Measurements from ENCODE around the gene ST14.
"Not testable (repeated sequence)": the region's sequence is repeated elsewhere in the genome, so short reads cannot be mapped to it uniquely, and the experiment has no call there.

Gene ST14

GRCh38 chr11:130246738-130247137 is 87.2 kb downstream of the ST14 start:
- H3K4me3 ChIP-seq (ENCODE audit: low read length), result no peak overlapping the region
- H3K9ac ChIP-seq (ENCODE audit: low read length), result no peak overlapping the region
- H3K4me1 ChIP-seq (ENCODE audit: control insufficient read depth, insufficient read depth, low read length), result peaks cover 15% of the 10 kb centered on the region
- no peaks in the 10 kb centered on the region for H3K36me3 ChIP-seq (ENCODE audit: control insufficient read depth, insufficient read depth, low read length, severe bottlenecking)
- H3K9me3 ChIP-seq (ENCODE audit: control insufficient read depth, low read length), result no peaks in the 10 kb centered on the region
- DNase-seq (ENCODE audit: low read depth), result peak; percentile 4
- H3K27me3 ChIP-seq (replicated peaks; ENCODE audit: control insufficient read depth, insufficient read depth, low read length), result no peaks in the 10 kb centered on the region

- no peak overlapping the region for H3K4me3 ChIP-seq (ENCODE audit: low read length)
- DNase-seq (ENCODE audit: low read depth), result no peak
- H3K9ac ChIP-seq (ENCODE audit: low read length), result no peak overlapping the region
- no peaks in the 10 kb centered on the region for H3K36me3 ChIP-seq (ENCODE audit: control insufficient read depth, insufficient read depth, low read length, severe bottlenecking)
- H3K4me1 ChIP-seq (ENCODE audit: control insufficient read depth, insufficient read depth, low read length), result peaks cover 15% of the 10 kb centered on the region
- no peaks in the 10 kb centered on the region for H3K27me3 ChIP-seq (replicated peaks; ENCODE audit: control insufficient read depth, insufficient read depth, low read length)
- H3K9me3 ChIP-seq (ENCODE audit: control insufficient read depth, low read length), result no peaks in the 10 kb centered on the region
Measured at GRCh38 chr11:130247319-130247718, 87.7 kb downstream of the ST14 start.

- H3K9me3 ChIP-seq (ENCODE audit: control insufficient read depth, low read length), result no peaks in the 10 kb centered on the region
- no peak for DNase-seq (ENCODE audit: low read depth)
- H3K4me3 ChIP-seq (ENCODE audit: low read length), result no peak overlapping the region
- peaks cover 11% of the 10 kb centered on the region for H3K4me1 ChIP-seq (ENCODE audit: control insufficient read depth, insufficient read depth, low read length)
- H3K9ac ChIP-seq (ENCODE audit: low read length), result no peak overlapping the region
- no peaks in the 10 kb centered on the region for H3K36me3 ChIP-seq (ENCODE audit: control insufficient read depth, insufficient read depth, low read length, severe bottlenecking)
- no peaks in the 10 kb centered on the region for H3K27me3 ChIP-seq (replicated peaks; ENCODE audit: control insufficient read depth, insufficient read depth, low read length)
Measured at GRCh38 chr11:130249371-130249770, 89.8 kb downstream of the ST14 start.

GRCh38 chr11:130249929-130250328 is 90.3 kb downstream of the ST14 start:
- H3K4me1 ChIP-seq (ENCODE audit: control insufficient read depth, insufficient read depth, low read length), result peaks cover 11% of the 10 kb centered on the region
- DNase-seq (ENCODE audit: low read depth); H3K4me3 ChIP-seq (ENCODE audit: low read length); H3K9me3 ChIP-seq (ENCODE audit: control insufficient read depth, low read length); H3K9ac ChIP-seq (ENCODE audit: low read length); H3K27me3 ChIP-seq (replicated peaks; ENCODE audit: control insufficient read depth, insufficient read depth, low read length); H3K36me3 ChIP-seq (ENCODE audit: control insufficient read depth, insufficient read depth, low read length, severe bottlenecking): not testable (repeated sequence)

- H3K27me3 ChIP-seq (replicated peaks; ENCODE audit: control insufficient read depth, insufficient read depth, low read length); H3K4me3 ChIP-seq (ENCODE audit: low read length); DNase-seq (ENCODE audit: low read depth); H3K9me3 ChIP-seq (ENCODE audit: control insufficient read depth, low read length); H3K9ac ChIP-seq (ENCODE audit: low read length); H3K4me1 ChIP-seq (ENCODE audit: control insufficient read depth, insufficient read depth, low read length); H3K36me3 ChIP-seq (ENCODE audit: control insufficient read depth, insufficient read depth, low read length, severe bottlenecking): not testable (repeated sequence)
Measured at GRCh38 chr11:130251763-130252162, 92.2 kb downstream of the ST14 start.
